GM21423 (cell line): ENCODE measurements around the gene SCAF4.

Source experiments
- ATAC-seq: cut with Tn5 transposase; IDR thresholded peaks from one replicate; pipeline ENCODE4 v1.9.1; 2021; ENCODE audit warnings: mild to moderate bottlenecking, moderate library complexity; ENCODE audit not compliant: unreplicated experiment

Gene SCAF4

GRCh38 chr21:31713973-31714740 lies 17.8 kb downstream of the SCAF4 start:
- no peak for ATAC-seq

- ATAC-seq: no peak
Measured at GRCh38 chr21:31713115-31713514, 18.8 kb downstream of the SCAF4 start.

GRCh38 chr21:31711745-31712285 lies 20.1 kb downstream of the SCAF4 start:
- no peak for ATAC-seq

- ATAC-seq: no peak
Measured at GRCh38 chr21:31711326-31711725, 20.6 kb downstream of the SCAF4 start.

GRCh38 chr21:31710586-31710985 lies 21.3 kb downstream of the SCAF4 start:
- ATAC-seq: no peak

- no peak for ATAC-seq
Measured at GRCh38 chr21:31708541-31708940, 23.4 kb downstream of the SCAF4 start.

GRCh38 chr21:31707499-31707898 lies 24.4 kb downstream of the SCAF4 start:
- no peak for ATAC-seq

GRCh38 chr21:31706562-31706961 lies 25.4 kb downstream of the SCAF4 start:
- ATAC-seq: no peak

- ATAC-seq: no peak
Measured at GRCh38 chr21:31700040-31700439, 31.9 kb downstream of the SCAF4 start.

GRCh38 chr21:31698461-31698860 lies 33.5 kb downstream of the SCAF4 start:
- ATAC-seq: no peak

GRCh38 chr21:31696424-31696823 lies 35.5 kb downstream of the SCAF4 start:
- ATAC-seq: no peak

GRCh38 chr21:31693222-31693621 lies 38.7 kb downstream of the SCAF4 start:
- no peak for ATAC-seq

GRCh38 chr21:31688603-31689368 lies 43.1 kb downstream of the SCAF4 start:
- ATAC-seq: no peak

GRCh38 chr21:31687108-31687507 lies 44.8 kb downstream of the SCAF4 start:
- ATAC-seq: no peak

GRCh38 chr21:31686272-31686915 lies 45.5 kb downstream of the SCAF4 start:
- ATAC-seq: no peak

GRCh38 chr21:31684918-31685317 lies 47.0 kb downstream of the SCAF4 start:
- no peak for ATAC-seq

- ATAC-seq: no peak
Measured at GRCh38 chr21:31683029-31683428, 48.9 kb downstream of the SCAF4 start.

GRCh38 chr21:31682620-31683019 lies 49.3 kb downstream of the SCAF4 start:
- ATAC-seq: no peak

GRCh38 chr21:31678478-31678877 lies 53.4 kb downstream of the SCAF4 start:
- no peak for ATAC-seq

GRCh38 chr21:31677047-31677446 lies 54.9 kb downstream of the SCAF4 start:
- ATAC-seq: no peak

GRCh38 chr21:31675960-31676359 lies 56.0 kb downstream of the SCAF4 start:
- no peak for ATAC-seq

- ATAC-seq: no peak
Measured at GRCh38 chr21:31675318-31675717, 56.6 kb downstream of the SCAF4 start.
